ENCODE measurements around the gene IL13RA2.

Gene IL13RA2

GRCh38 chrX:115047715-115048114, 30.3 kb upstream of the IL13RA2 start:
- TF ChIP-seq CTCF (IDR thresholded peaks at IDR 0.05; ENCODE audit: low read depth, low read length), result no peak
- no peak overlapping the region for H3K4me3 ChIP-seq (ENCODE audit: low read depth, low read length)
- in situ Hi-C loops (cut with HindIII; ENCODE audit: low sequenced_read_pairs), result no loop called here
- DNase-seq (ENCODE audit: low read depth, low spot score), result no peak

- in situ Hi-C loops (cut with HindIII; ENCODE audit: low sequenced_read_pairs), result no loop called here
- DNase-seq (ENCODE audit: low read depth, low spot score), result no peak
- no peak overlapping the region for H3K4me3 ChIP-seq (ENCODE audit: low read depth, low read length)
- TF ChIP-seq CTCF (IDR thresholded peaks at IDR 0.05; ENCODE audit: low read depth, low read length), result no peak
Measured at GRCh38 chrX:115047181-115047580, 29.8 kb upstream of the IL13RA2 start.

GRCh38 chrX:115040417-115040816, 23.0 kb upstream of the IL13RA2 start:
- in situ Hi-C loops (cut with HindIII; ENCODE audit: low sequenced_read_pairs), result no loop called here
- no peak for TF ChIP-seq CTCF (IDR thresholded peaks at IDR 0.05; ENCODE audit: low read depth, low read length)
- H3K4me3 ChIP-seq (ENCODE audit: low read depth, low read length), result no peak overlapping the region
- no peak for DNase-seq (ENCODE audit: low read depth, low spot score)

GRCh38 chrX:115038406-115038805, 21.0 kb upstream of the IL13RA2 start:
- in situ Hi-C loops (cut with HindIII; ENCODE audit: low sequenced_read_pairs), result no loop called here
- TF ChIP-seq CTCF (IDR thresholded peaks at IDR 0.05; ENCODE audit: low read depth, low read length), result no peak
- DNase-seq (ENCODE audit: low read depth, low spot score), result no peak
- no peak overlapping the region for H3K4me3 ChIP-seq (ENCODE audit: low read depth, low read length)

GRCh38 chrX:115036029-115036428, 18.6 kb upstream of the IL13RA2 start:
- no peak overlapping the region for H3K4me3 ChIP-seq (ENCODE audit: low read depth, low read length)
- DNase-seq (ENCODE audit: low read depth, low spot score), result no peak
- no peak for TF ChIP-seq CTCF (IDR thresholded peaks at IDR 0.05; ENCODE audit: low read depth, low read length)
- in situ Hi-C loops (cut with HindIII; ENCODE audit: low sequenced_read_pairs), result no loop called here

- DNase-seq (ENCODE audit: low read depth, low spot score), result no peak
- in situ Hi-C loops (cut with HindIII; ENCODE audit: low sequenced_read_pairs), result no loop called here
- TF ChIP-seq CTCF (IDR thresholded peaks at IDR 0.05; ENCODE audit: low read depth, low read length), result no peak
- no peak overlapping the region for H3K4me3 ChIP-seq (ENCODE audit: low read depth, low read length)
Measured at GRCh38 chrX:115031989-115032388, 14.6 kb upstream of the IL13RA2 start.

- DNase-seq (ENCODE audit: low read depth, low spot score), result no peak
- H3K4me3 ChIP-seq (ENCODE audit: low read depth, low read length), result no peak overlapping the region
- in situ Hi-C loops (cut with HindIII; ENCODE audit: low sequenced_read_pairs), result no loop called here
- no peak for TF ChIP-seq CTCF (IDR thresholded peaks at IDR 0.05; ENCODE audit: low read depth, low read length)
Measured at GRCh38 chrX:115030625-115031024, 13.2 kb upstream of the IL13RA2 start.

Data from astrocyte of the spinal cord (primary cell).